PC-9 (cell line): ENCODE results near the gene SLX9. TPM values are rescaled to one million over a fixed set of nuclear protein-coding genes. Genes with fewer than 3 reads are reported as not detected.

Experiments used
- BruUV-seq: library from RNA; stranded (reverse); fragments of 400-500 nt; replicated peaks from 2 replicates; lab custom pipeline; 2021; lab: Mats Ljungman, UMichigan
- CTCF ChIA-PET: fragments of 300-600 bp; sonication (Branson Sonifier 250); formaldehyde crosslinking; loops from one replicate; lab custom pipeline; 2022; ENCODE audit warnings: antibody characterized with exemption; lab: Charles Lee
- POLR2A ChIA-PET: fragments of 300-600 bp; sonication (Branson Sonifier 250); formaldehyde crosslinking; loops from one replicate; lab custom pipeline; 2022; ENCODE audit warnings: antibody characterized with exemption; ENCODE audit not compliant: unreplicated experiment; lab: Charles Lee
- DNase-seq, 2 experiments: peaks; one replicate each; pipeline versions ENCODE4 v3.0.0 to v3.0.0-alpha.2; 2015 to 2022; ENCODE audit warnings: mixed read lengths in 1 of 2
- H2AFZ ChIP-seq: fragments of 200-600 bp; sonication (generic); 2 replicates; pipeline ENCODE4 v1.8.1; 2017; ENCODE audit warnings: antibody characterized with exemption
- H3F3A ChIP-seq: fragments of 200-600 bp; sonication (generic); 2 replicates; pipeline ENCODE4 v1.8.1; 2017; ENCODE audit warnings: antibody characterized with exemption, mild to moderate bottlenecking, low read depth; ENCODE audit not compliant: insufficient read depth
- H3K27ac ChIP-seq: fragments of 200-600 bp; sonication (generic); 2 replicates; pipeline ENCODE4 v1.6.1; 2016; ENCODE audit warnings: mixed run types
- H3K27me3 ChIP-seq: fragments of 200-600 bp; sonication (generic); 2 replicates; pipeline ENCODE4 v1.6.1; 2016; ENCODE audit warnings: low read depth, mixed run types; ENCODE audit not compliant: insufficient read depth
- H3K36me3 ChIP-seq: fragments of 200-600 bp; sonication (generic); 2 replicates; pipeline ENCODE4 v1.6.1; 2016; ENCODE audit warnings: low read depth, mixed run types
- H3K4me1 ChIP-seq: fragments of 200-600 bp; sonication (generic); replicated peaks from 2 replicates; pipeline ENCODE4 v1.6.1; 2016; ENCODE audit warnings: mixed run types; ENCODE audit not compliant: insufficient read depth
- H3K4me2 ChIP-seq: fragments of 200-600 bp; sonication (generic); 2 replicates; pipeline ENCODE4 v1.6.1; 2017; ENCODE audit warnings: mixed run types
- H3K4me3 ChIP-seq: fragments of 200-600 bp; sonication (generic); 2 replicates; pipeline ENCODE4 v1.6.1; 2016; ENCODE audit warnings: mixed run types
- H3K79me2 ChIP-seq: fragments of 200-600 bp; sonication (generic); 2 replicates; pipeline ENCODE4 v1.6.1; 2017; ENCODE audit warnings: low read depth, mixed run types
- H3K9me2 ChIP-seq: fragments of 200-600 bp; sonication (generic); 2 replicates; pipeline ENCODE4 v1.8.1; 2017; ENCODE audit warnings: mild to moderate bottlenecking; ENCODE audit not compliant: insufficient read depth
- H3K9me3 ChIP-seq: fragments of 200-600 bp; sonication (generic); 2 replicates; pipeline ENCODE4 v1.8.1; 2016; ENCODE audit warnings: low read depth; ENCODE audit not compliant: insufficient read depth
- H4K20me1 ChIP-seq: fragments of 200-600 bp; sonication (generic); 2 replicates; pipeline ENCODE4 v1.8.1; 2017; ENCODE audit not compliant: insufficient read depth
- CTCF ChIP-seq: fragments of 200-600 bp; sonication (generic); conservative IDR thresholded peaks from 2 replicates; pipeline ENCODE4 v1.6.1; 2017; ENCODE audit warnings: mixed run types, antibody characterized with exemption, mild to moderate bottlenecking, moderate library complexity
- EZH2 ChIP-seq: fragments of 200-600 bp; sonication (generic); IDR thresholded peaks from 2 replicates; pipeline ENCODE4 v1.8.0; 2017; ENCODE audit warnings: antibody characterized with exemption, low read depth
- intact Hi-C: fragments of 100-400 bp; cut with micrococcal nuclease; formaldehyde crosslinking; loops from one replicate; pipeline ENCODE4 v1.10.0; 2022; ENCODE audit not compliant: unreplicated experiment
- total RNA-seq: library from RNA; stranded (reverse); gene quantifications from 2 replicates; pipeline ENCODE4 v1.2.3, GENCODE V29; 2021

The SLX9 gene
- total RNA-seq, 1 experiment from 2014 or later = 22.8 TPM

GRCh38 chr21:44919111-44919912 is 20.5 kb upstream of the SLX9 start:
- no peak for DNase-seq
- intact Hi-C loops = no loop called here
- no peaks in the 10 kb centered on the region for H3K9me2 ChIP-seq
- no TSS peak for BruUV-seq
- H3K27ac ChIP-seq = no peak overlapping the region
- H3K36me3 ChIP-seq = no peaks in the 10 kb centered on the region
- no peak for TF ChIP-seq EZH2
- no peak for TF ChIP-seq CTCF
- ChIA-PET POLR2A (no interaction called here), CTCF (no interaction called here)
- H3K9me3 ChIP-seq = no peaks in the 10 kb centered on the region
- H3K27me3 ChIP-seq = no peaks in the 10 kb centered on the region
- peaks cover 7% of the 10 kb centered on the region for H3K79me2 ChIP-seq
- H3K4me1 ChIP-seq = peaks cover 39% of the 10 kb centered on the region
- no peaks in the 10 kb centered on the region for H4K20me1 ChIP-seq
- H3K4me3 ChIP-seq = no peak overlapping the region
- no peak overlapping the region for H3K4me2 ChIP-seq
- H3F3A ChIP-seq = peaks cover 33% of the 10 kb centered on the region
- no peak overlapping the region for H2AFZ ChIP-seq

- ChIA-PET CTCF (no interaction called here), POLR2A (no interaction called here)
- Histone ChIP-seq H3F3A (peaks cover 28% of the 10 kb centered on the region), H3K27me3 (no peaks in the 10 kb centered on the region), H3K4me1 (peaks cover 39% of the 10 kb centered on the region), H3K27ac (no peak overlapping the region), H3K4me3 (no peak overlapping the region), H3K9me3 (no peaks in the 10 kb centered on the region), H2AFZ (no peak overlapping the region), H4K20me1 (no peaks in the 10 kb centered on the region), H3K79me2 (peaks cover 7% of the 10 kb centered on the region), H3K4me2 (no peak overlapping the region), H3K9me2 (no peaks in the 10 kb centered on the region), H3K36me3 (no peaks in the 10 kb centered on the region)
- TF ChIP-seq EZH2 = no peak
- no peak for TF ChIP-seq CTCF
- intact Hi-C loops = no loop called here
- DNase-seq = no peak
- BruUV-seq = no TSS peak
Measured at GRCh38 chr21:44919913-44920693, 19.7 kb upstream of the SLX9 start.

- Histone ChIP-seq H4K20me1 (no peaks in the 10 kb centered on the region), H3F3A (peaks cover 20% of the 10 kb centered on the region), H3K4me3 (no peak within 1 kb of the TSS), H3K4me1 (peaks cover 39% of the 10 kb centered on the region), H2AFZ (no peak within 1 kb of the TSS), H3K4me2 (no peak within 1 kb of the TSS), H3K79me2 (no peaks in the 10 kb centered on the region; the same call in 1 of the 2 replicates), H3K27ac (no peak within 1 kb of the TSS), H3K36me3 (no peaks in the 10 kb centered on the region), H3K9me3 (no peaks in the 10 kb centered on the region), H3K27me3 (no peaks in the 10 kb centered on the region), H3K9me2 (no peaks in the 10 kb centered on the region)
- no TSS peak for BruUV-seq
- ChIA-PET CTCF (no interaction called here), POLR2A (no interaction called here)
- TF ChIP-seq EZH2 = no peak
- TF ChIP-seq CTCF = no peak
- intact Hi-C loops = no loop called here
- DNase-seq = no peak
Measured at GRCh38 chr21:44920694-44921604, 18.9 kb upstream of the SLX9 start, which contains the start of gene ITGB2. Gene ITGB2 (minus strand): TSS chr21:44920899. CDS start chr21:44910782, 10,117 bp downstream.
